ENCODE results near the gene STRN4. TPM values are rescaled to one million over a fixed set of nuclear protein-coding genes. Genes with fewer than 3 reads are reported as not detected.

The STRN4 gene
- total RNA-seq, 1 experiment from 2014 or later: 107 TPM

- Histone ChIP-seq H4K20me1 (ENCODE audit: insufficient read depth) (peaks cover 4% of the 10 kb centered on the region; the same call in 1 of the 2 replicates), H3K9me2 (ENCODE audit: insufficient read depth) (no peaks in the 10 kb centered on the region), H3K9me3 (ENCODE audit: control insufficient read depth in 1 of 2, insufficient read depth in 1 of 2, low read depth in 1 of 2, low read length in 2 of 2) (no peaks in the 10 kb centered on the region), H3K4me2 (ENCODE audit: low read length) (peak within 1 kb of the TSS; percentile 77), H3K4me3 (replicated peaks in 1 of 2; ENCODE audit: low read depth in 1 of 2, low read length in 2 of 2) (peak within 1 kb of the TSS; percentile 93 to 96), H3K9ac (ENCODE audit: low read length) (peak within 1 kb of the TSS; percentile 92), H3K27me3 (ENCODE audit: insufficient read depth, low read length) (no peaks in the 10 kb centered on the region), H3K36me3 (ENCODE audit: control insufficient read depth in 1 of 2, insufficient read depth in 2 of 2, low read length in 2 of 2) (peaks cover 4 to 21% of the 10 kb centered on the region in 2 experiments; a peak in 3 of 4 replicates), H3K79me2 (ENCODE audit: insufficient read depth, low read length) (peaks cover 50% of the 10 kb centered on the region), H3K27ac (ENCODE audit: low read depth, low read length) (peak within 1 kb of the TSS; percentile 91), H3K4me1 (ENCODE audit: control insufficient read depth in 1 of 2, insufficient read depth in 2 of 2, low read length in 2 of 2) (peaks cover 40 to 57% of the 10 kb centered on the region in 2 experiments), H2AFZ (ENCODE audit: low read depth, low read length, poor library complexity, severe bottlenecking) (no peak within 1 kb of the TSS)
- ATAC-seq: peak; percentile 83
- intact Hi-C loops (cut with micrococcal nuclease): loop anchor here (5.0 kb wide), 1 partner anchor 44 kb away; no protein-coding TSS in a partner anchor
- BruUV-seq (replicated peaks): no TSS peak
- peak; percentile 94 for DNase-seq (ENCODE audit: low read depth, low spot score)
- ChIA-PET POLR2A (interaction anchor here (0.6 to 3.4 kb wide), 12 partner anchors 8 to 1500 kb away, joined by 3 to 26 read pairs (median 5); no protein-coding TSS in a partner anchor), CTCF (interaction anchor here (0.6 kb wide), 2 partner anchors 41 to 52 kb away, joined by 3 to 6 read pairs; no protein-coding TSS in a partner anchor), RAD21 (ENCODE audit: low non-redundant PET in 1 of 2, low total read pairs in 2 of 2, uncharacterized antibody in 2 of 2, unreplicated experiment in 2 of 2) (interaction anchor here (0.7 to 1.0 kb wide), 2 partner anchors 22 to 42 kb away, joined by 3 to 4 read pairs; no protein-coding TSS in a partner anchor)
- TF ChIP-seq EZH2phosphoT487 (IDR thresholded peaks at IDR 0.05; ENCODE audit: borderline replicate concordance) (no peak), POLR2A (IDR thresholded peaks at IDR 0.05; ENCODE audit: borderline replicate concordance, extremely low read depth, insufficient read depth, insufficient read length) (peak; percentile 99), SP1 (IDR thresholded peaks at IDR 0.05; ENCODE audit: low read depth) (peak; percentile 73), POLR2AphosphoS5 (IDR thresholded peaks at IDR 0.05; ENCODE audit: low read depth, low read length) (peak; percentile 100), SIN3A (IDR thresholded peaks at IDR 0.05; ENCODE audit: low read depth) (peak; percentile 97), MAX (IDR thresholded peaks at IDR 0.05) (peak; percentile 97), ZBTB33 (IDR thresholded peaks at IDR 0.05; ENCODE audit: extremely low read depth, insufficient replicate concordance, low read length) (peak; percentile 73), EGR1 (IDR thresholded peaks at IDR 0.05; ENCODE audit: low read depth) (no peak), YY1 (IDR thresholded peaks at IDR 0.05; ENCODE audit: extremely low read depth, insufficient replicate concordance, low read depth, low read length) (peak; percentile 36)
Observed at GRCh38 chr19:46788262-46788967, 42.2 kb upstream of the STRN4 start, which contains the start of gene SLC1A5. TSS of gene SLC1A5 (minus strand) at chr19:46788594. CDS start at chr19:46787965, 629 bp downstream.
